GM23338 (cell line): Measurements from ENCODE around the gene TMEM140. TPM values are rescaled to one million over a fixed set of nuclear protein-coding genes. Genes with fewer than 3 reads are reported as not detected.

Experiments used
- ATAC-seq: fragments of 200-7000 bp; cut with Tn5 transposase; 3 replicates; pipeline ENCODE4 v1.9.1; 2020
- DNase-seq: peaks from one replicate; pipeline ENCODE4 v3.0.0-alpha.2; 2015; ENCODE audit warnings: low spot score
- H2AFZ ChIP-seq: fragments of 200-600 bp; sonication (generic); 2 replicates; pipeline ENCODE4 v1.8.0; 2016; ENCODE audit warnings: antibody characterized with exemption, mild to moderate bottlenecking, moderate library complexity
- H3F3A ChIP-seq: fragments of 200-600 bp; sonication (generic); replicated peaks from 2 replicates; pipeline ENCODE4 v1.8.0; 2017; ENCODE audit warnings: antibody characterized with exemption, mixed run types, low read depth
- H3K27ac ChIP-seq: fragments of 200-600 bp; sonication (generic); 2 replicates; pipeline ENCODE4 v1.6.1; 2016; ENCODE audit warnings: low read depth
- H3K27me3 ChIP-seq: fragments of 200-600 bp; sonication (generic); 2 replicates; pipeline ENCODE4 v1.8.0; 2016; ENCODE audit warnings: mild to moderate bottlenecking, mixed run types, moderate library complexity; ENCODE audit not compliant: insufficient read depth
- H3K36me3 ChIP-seq: fragments of 200-600 bp; sonication (generic); 2 replicates; pipeline ENCODE4 v1.8.0; 2016; ENCODE audit warnings: mild to moderate bottlenecking; ENCODE audit not compliant: insufficient read depth
- H3K4me1 ChIP-seq: fragments of 200-600 bp; sonication (generic); 2 replicates; pipeline ENCODE4 v1.8.0; 2016; ENCODE audit warnings: mild to moderate bottlenecking, moderate library complexity; ENCODE audit not compliant: insufficient read depth
- H3K4me2 ChIP-seq: fragments of 200-600 bp; sonication (generic); 2 replicates; pipeline ENCODE4 v1.7.1; 2017; ENCODE audit warnings: mixed run types
- H3K4me3 ChIP-seq: fragments of 200-600 bp; sonication (generic); 2 replicates; pipeline ENCODE4 v1.6.1; 2016; ENCODE audit warnings: mixed run types
- H3K79me2 ChIP-seq: fragments of 200-600 bp; sonication (generic); replicated peaks from 2 replicates; pipeline ENCODE4 v1.8.0; 2017; ENCODE audit warnings: mild to moderate bottlenecking; ENCODE audit not compliant: insufficient read depth
- H3K9me2 ChIP-seq: fragments of 200-600 bp; sonication (generic); 2 replicates; pipeline ENCODE4 v1.8.0; 2017; ENCODE audit not compliant: insufficient read depth
- H4K20me1 ChIP-seq: fragments of 200-600 bp; sonication (generic); replicated peaks from 2 replicates; pipeline ENCODE4 v1.8.0; 2017; ENCODE audit warnings: mild to moderate bottlenecking; ENCODE audit not compliant: insufficient read depth
- H3K27ac Mint-ChIP-seq: 2 replicates; pipeline ENCODE4 v1.8.0; 2020; ENCODE audit warnings: inconsistent platforms, mild to moderate bottlenecking, moderate library complexity, mixed read lengths
- H3K27me3 Mint-ChIP-seq: 3 replicates; pipeline ENCODE4 v1.8.0; 2022; ENCODE audit warnings: low read depth, mild to moderate bottlenecking, moderate library complexity, mixed read lengths, inconsistent platforms; ENCODE audit not compliant: insufficient read depth, poor library complexity
- H3K36me3 Mint-ChIP-seq: 3 replicates; pipeline ENCODE4 v1.8.0; 2021; ENCODE audit warnings: low read depth, mild to moderate bottlenecking, inconsistent platforms, moderate library complexity, mixed read lengths
- H3K4me1 Mint-ChIP-seq: 3 replicates; pipeline ENCODE4 v1.8.0; 2020; ENCODE audit warnings: mild to moderate bottlenecking, inconsistent platforms, mixed read lengths
- H3K4me3 Mint-ChIP-seq: 3 replicates; pipeline ENCODE4 v1.8.0; 2021; ENCODE audit warnings: moderate library complexity, mild to moderate bottlenecking, inconsistent platforms, mixed read lengths
- H3K9me3 Mint-ChIP-seq: 3 replicates; pipeline ENCODE4 v1.8.0; 2020; ENCODE audit warnings: moderate library complexity, mild to moderate bottlenecking, inconsistent platforms, mixed read lengths
- EZH2 ChIP-seq: fragments of 200-600 bp; sonication (generic); IDR thresholded peaks from one replicate; pipeline ENCODE4 v1.8.0; 2017; ENCODE audit warnings: antibody characterized with exemption, mild to moderate bottlenecking, low read depth; ENCODE audit not compliant: unreplicated experiment
- EZH2phosphoT487 ChIP-seq: fragments of 200-600 bp; sonication (generic); IDR thresholded peaks from one replicate; pipeline ENCODE4 v1.8.1; 2018; ENCODE audit warnings: antibody characterized with exemption; ENCODE audit not compliant: unreplicated experiment
- JUNB ChIP-seq: IDR thresholded peaks from one replicate; pipeline ENCODE4 v1.6.1; 2016; ENCODE audit warnings: antibody characterized with exemption; ENCODE audit not compliant: unreplicated experiment
- NANOG ChIP-seq: IDR thresholded peaks from 2 replicates; pipeline ENCODE4 v1.6.1; 2016; ENCODE audit warnings: antibody characterized with exemption, borderline replicate concordance
- POLR2AphosphoS5 ChIP-seq: IDR thresholded peaks from 2 replicates; pipeline ENCODE4 v1.6.1; 2016; ENCODE audit warnings: antibody characterized with exemption, low read depth
- ZNF462 ChIP-seq: fragments of 250-450 bp; sonication (Bioruptor Pico); IDR thresholded peaks from 2 replicates; pipeline ENCODE4 v1.5.0; 2020; ENCODE audit warnings: mild to moderate bottlenecking, moderate library complexity
- polyA plus RNA-seq: library from polyadenylated mRNA; unstranded; fragments of >200 nt; fragmentation: Nextera tagmentation; extraction: Ambion mirVana; gene quantifications from 2 replicates; pipeline ENCODE4 v1.2.1, GENCODE V29; 2016
- total RNA-seq: library from RNA; depleted of rRNA; stranded (reverse); fragments of >200 nt; shearing (Covaris generic); gene quantifications from 2 replicates; pipeline ENCODE4 v1.2.3, GENCODE V29; 2014
- TF ChIP-seq, protein P1 (sequence below): IDR thresholded peaks from one replicate; pipeline ENCODE4 v1.6.1; 2018; ENCODE audit warnings: antibody characterized with exemption; ENCODE audit not compliant: unreplicated experiment

The TMEM140 gene
- total and polyA plus RNA-seq, 2 experiments from 2014 or later: 2.7 TPM; not detected in 1

GRCh38 chr7:135143885-135144668 lies 3.8 kb upstream of the TMEM140 start:
- H3K27ac Mint-ChIP-seq: no peak overlapping the region
- Histone ChIP-seq H3K4me3 (no peak overlapping the region), H3K27ac (no peak overlapping the region), H3K36me3 (no peaks in the 10 kb centered on the region), H3K4me2 (no peak overlapping the region), H3F3A (no peaks in the 10 kb centered on the region), H2AFZ (no peak overlapping the region), H3K4me1 (no peaks in the 10 kb centered on the region; the same call in 1 of the 2 replicates), H3K9me2 (no peaks in the 10 kb centered on the region), H4K20me1 (0 out of 2 replicates have a peak, but pooled peaks cover 3% of the 10 kb centered on the region), H3K79me2 (no peaks in the 10 kb centered on the region), H3K27me3 (no peaks in the 10 kb centered on the region)
- peaks cover 8% of the 10 kb centered on the region; the same call in 2 of the 3 replicates for H3K4me1 Mint-ChIP-seq
- DNase-seq: no peak
- TF ChIP-seq EZH2: no peak
- TF ChIP-seq ZNF462 (CRISPR knock-in tag): no peak
- TF ChIP-seq EZH2phosphoT487: no peak
- no peak for TF ChIP-seq POLR2AphosphoS5
- TF ChIP-seq, protein P1, sequence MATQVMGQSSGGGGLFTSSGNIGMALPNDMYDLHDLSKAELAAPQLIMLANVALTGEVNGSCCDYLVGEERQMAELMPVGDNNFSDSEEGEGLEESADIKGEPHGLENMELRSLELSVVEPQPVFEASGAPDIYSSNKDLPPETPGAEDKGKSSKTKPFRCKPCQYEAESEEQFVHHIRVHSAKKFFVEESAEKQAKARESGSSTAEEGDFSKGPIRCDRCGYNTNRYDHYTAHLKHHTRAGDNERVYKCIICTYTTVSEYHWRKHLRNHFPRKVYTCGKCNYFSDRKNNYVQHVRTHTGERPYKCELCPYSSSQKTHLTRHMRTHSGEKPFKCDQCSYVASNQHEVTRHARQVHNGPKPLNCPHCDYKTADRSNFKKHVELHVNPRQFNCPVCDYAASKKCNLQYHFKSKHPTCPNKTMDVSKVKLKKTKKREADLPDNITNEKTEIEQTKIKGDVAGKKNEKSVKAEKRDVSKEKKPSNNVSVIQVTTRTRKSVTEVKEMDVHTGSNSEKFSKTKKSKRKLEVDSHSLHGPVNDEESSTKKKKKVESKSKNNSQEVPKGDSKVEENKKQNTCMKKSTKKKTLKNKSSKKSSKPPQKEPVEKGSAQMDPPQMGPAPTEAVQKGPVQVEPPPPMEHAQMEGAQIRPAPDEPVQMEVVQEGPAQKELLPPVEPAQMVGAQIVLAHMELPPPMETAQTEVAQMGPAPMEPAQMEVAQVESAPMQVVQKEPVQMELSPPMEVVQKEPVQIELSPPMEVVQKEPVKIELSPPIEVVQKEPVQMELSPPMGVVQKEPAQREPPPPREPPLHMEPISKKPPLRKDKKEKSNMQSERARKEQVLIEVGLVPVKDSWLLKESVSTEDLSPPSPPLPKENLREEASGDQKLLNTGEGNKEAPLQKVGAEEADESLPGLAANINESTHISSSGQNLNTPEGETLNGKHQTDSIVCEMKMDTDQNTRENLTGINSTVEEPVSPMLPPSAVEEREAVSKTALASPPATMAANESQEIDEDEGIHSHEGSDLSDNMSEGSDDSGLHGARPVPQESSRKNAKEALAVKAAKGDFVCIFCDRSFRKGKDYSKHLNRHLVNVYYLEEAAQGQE: no peak
- TF ChIP-seq JUNB: no peak
- TF ChIP-seq NANOG: no peak
- H3K36me3 Mint-ChIP-seq: no peaks in the 10 kb centered on the region
- ATAC-seq: no peak
- no peaks in the 10 kb centered on the region for H3K9me3 Mint-ChIP-seq
- no peaks in the 10 kb centered on the region for H3K27me3 Mint-ChIP-seq
- H3K4me3 Mint-ChIP-seq: no peak overlapping the region
